Endothelial cell of umbilical vein (primary cell): ENCODE data around the gene ASPSCR1.

Experiments used
- EZH2 ChIP-seq: IDR thresholded peaks from 2 replicates; pipeline ENCODE4 v1.6.1; 2012; ENCODE audit warnings: borderline replicate concordance, low read depth, mild to moderate bottlenecking, moderate library complexity, low read length, inconsistent platforms; ENCODE audit not compliant: severe bottlenecking
- JUN ChIP-seq: IDR thresholded peaks from 2 replicates; pipeline ENCODE4 v1.6.1; 2011; ENCODE audit warnings: borderline replicate concordance, low read depth; ENCODE audit not compliant: insufficient read length, insufficient read depth
- MYC ChIP-seq: IDR thresholded peaks from one replicate; pipeline ENCODE4 v1.6.1; 2011; ENCODE audit warnings: mild to moderate bottlenecking, low read depth, low read length
- POLR2AphosphoS5 ChIP-seq: IDR thresholded peaks from 2 replicates; pipeline ENCODE4 v1.6.1; 2012; ENCODE audit warnings: low read depth, mild to moderate bottlenecking, control low read depth, low read length, moderate library complexity; ENCODE audit not compliant: insufficient read depth
- TF ChIP-seq, protein P1 (sequence below): IDR thresholded peaks from 2 replicates; pipeline ENCODE4 v1.6.1; 2011; ENCODE audit not compliant: insufficient read depth, insufficient read length
- TF ChIP-seq, protein P2 (sequence below), 2 donors: IDR thresholded peaks; 1 replicate in 1 of 2; 2 replicates in 1 of 2; pipeline ENCODE4 v1.5.1; 2011; ENCODE audit warnings: low read length in 2 of 2, mild to moderate bottlenecking in 2 of 2, moderate library complexity in 2 of 2, control low read depth in 1 of 2, inconsistent platforms in 1 of 2, low read depth in 1 of 2; ENCODE audit not compliant: insufficient read depth in 1 of 2; ENCODE audit errors: extremely low read depth in 1 of 2

GRCh38 chr17:82023447-82024241 lies 46.2 kb downstream of the ASPSCR1 start:
- TF ChIP-seq, protein P1, sequence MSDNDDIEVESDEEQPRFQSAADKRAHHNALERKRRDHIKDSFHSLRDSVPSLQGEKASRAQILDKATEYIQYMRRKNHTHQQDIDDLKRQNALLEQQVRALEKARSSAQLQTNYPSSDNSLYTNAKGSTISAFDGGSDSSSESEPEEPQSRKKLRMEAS, result no peak
- TF ChIP-seq, protein P2, sequence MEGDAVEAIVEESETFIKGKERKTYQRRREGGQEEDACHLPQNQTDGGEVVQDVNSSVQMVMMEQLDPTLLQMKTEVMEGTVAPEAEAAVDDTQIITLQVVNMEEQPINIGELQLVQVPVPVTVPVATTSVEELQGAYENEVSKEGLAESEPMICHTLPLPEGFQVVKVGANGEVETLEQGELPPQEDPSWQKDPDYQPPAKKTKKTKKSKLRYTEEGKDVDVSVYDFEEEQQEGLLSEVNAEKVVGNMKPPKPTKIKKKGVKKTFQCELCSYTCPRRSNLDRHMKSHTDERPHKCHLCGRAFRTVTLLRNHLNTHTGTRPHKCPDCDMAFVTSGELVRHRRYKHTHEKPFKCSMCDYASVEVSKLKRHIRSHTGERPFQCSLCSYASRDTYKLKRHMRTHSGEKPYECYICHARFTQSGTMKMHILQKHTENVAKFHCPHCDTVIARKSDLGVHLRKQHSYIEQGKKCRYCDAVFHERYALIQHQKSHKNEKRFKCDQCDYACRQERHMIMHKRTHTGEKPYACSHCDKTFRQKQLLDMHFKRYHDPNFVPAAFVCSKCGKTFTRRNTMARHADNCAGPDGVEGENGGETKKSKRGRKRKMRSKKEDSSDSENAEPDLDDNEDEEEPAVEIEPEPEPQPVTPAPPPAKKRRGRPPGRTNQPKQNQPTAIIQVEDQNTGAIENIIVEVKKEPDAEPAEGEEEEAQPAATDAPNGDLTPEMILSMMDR (IDR thresholded peaks at IDR 0.05; ENCODE audit: extremely low read depth in 1 of 2, insufficient read depth in 1 of 2, low read depth in 1 of 2, low read length in 2 of 2), result no peak
- TF ChIP-seq POLR2AphosphoS5 (no peak), EZH2 (no peak), JUN (no peak), MYC (no peak)
